ENCODE data around the gene CD6.

CD6 gene

DNA sequence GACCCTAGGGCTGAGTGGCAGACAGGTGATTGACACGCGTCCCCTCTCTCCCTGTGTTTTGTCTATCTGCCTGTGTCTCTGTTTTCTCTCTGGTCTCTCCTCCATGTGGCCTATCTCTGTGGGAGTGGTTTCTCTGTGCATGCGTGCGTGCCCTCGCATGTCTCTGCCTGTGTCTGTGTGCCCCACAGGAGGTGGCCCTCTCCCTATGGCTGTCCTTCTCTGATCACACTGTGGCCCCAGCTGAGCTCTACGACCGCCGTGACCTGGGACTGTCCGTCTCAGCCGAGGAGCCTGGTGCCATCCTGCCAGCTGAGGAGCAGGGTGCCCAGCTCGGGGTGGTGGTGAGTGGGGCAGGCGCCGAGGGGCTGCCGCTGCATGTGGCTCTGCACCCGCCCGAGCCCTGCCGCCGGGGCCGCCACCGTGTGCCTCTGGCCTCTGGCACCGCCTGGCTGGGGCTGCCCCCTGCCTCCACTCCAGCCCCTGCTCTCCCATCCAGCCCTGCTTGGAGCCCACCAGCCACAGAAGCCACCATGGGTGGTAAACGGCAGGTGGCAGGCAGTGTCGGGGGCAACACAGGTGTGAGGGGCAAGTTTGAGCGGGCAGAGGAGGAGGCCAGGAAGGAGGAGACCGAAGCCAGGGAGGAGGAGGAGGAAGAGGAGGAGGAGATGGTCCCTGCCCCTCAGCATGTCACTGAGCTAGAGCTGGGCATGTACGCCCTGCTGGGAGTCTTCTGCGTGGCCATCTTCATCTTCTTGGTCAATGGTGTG lies 35.6 kb upstream of the CD6 start:
- DNase-seq: no peak

- DNase-seq: no peak
Measured at GRCh38 chr11:60936467-60937143, 34.9 kb upstream of the CD6 start.

DNA sequence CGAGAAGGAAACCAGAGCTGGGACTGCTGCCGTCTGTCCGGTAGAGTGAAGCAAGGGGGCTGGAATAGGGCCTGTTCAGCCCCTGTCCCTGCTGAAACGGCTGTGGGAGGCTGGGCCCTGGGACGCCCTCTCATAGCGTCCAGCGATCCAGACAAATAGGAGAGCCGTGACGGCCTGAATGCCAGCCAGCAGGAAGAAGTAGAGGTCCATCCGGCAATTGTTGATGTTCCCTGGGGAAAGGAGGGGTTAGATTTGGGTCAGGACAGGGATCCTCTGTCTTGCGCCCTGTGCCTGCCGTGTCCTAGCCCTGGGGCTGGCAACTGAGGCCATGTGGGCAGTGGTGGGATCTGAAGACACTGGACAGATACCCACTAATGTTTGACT lies 34.3 kb upstream of the CD6 start:
- no peak for DNase-seq

DNA sequence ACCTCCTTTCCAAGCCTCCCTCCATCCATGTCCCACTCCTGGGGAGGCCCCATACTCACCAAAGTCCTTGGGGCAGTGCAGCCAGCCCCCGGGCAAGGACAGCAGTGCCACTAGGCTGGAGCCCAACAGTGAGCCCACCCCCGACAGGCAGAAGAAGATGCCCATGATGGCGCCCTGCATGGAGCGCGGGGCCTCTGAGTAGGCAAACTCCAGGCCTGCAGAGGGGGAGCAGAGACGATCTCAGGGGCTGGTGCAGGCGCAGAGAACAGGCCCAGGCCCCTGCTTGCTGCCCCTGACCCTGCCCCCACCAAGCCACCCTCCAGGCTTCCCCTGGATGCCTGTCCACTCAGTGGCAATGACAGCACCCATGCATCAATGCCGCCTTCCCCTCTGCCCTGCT lies 33.7 kb upstream of the CD6 start:
- DNase-seq: no peak

DNA sequence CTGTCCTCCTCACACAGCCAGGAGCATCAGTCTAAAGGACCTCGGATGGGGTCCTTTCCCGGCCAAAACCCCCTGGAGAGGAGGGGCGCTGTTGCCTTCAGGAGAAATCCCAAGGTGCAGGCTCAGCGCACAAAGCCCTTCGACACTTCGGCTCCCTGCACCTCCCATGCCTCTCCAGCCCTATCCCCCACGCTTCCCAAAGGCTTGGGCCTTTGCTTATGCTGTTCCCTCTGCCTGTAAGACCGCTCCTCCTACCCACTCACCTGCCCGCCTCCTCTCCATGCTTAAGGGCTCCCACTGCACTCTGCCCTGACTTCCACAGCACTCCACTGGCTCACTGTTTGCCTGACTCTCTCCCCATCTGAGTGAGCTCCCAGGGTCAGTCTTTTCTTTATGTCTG lies 33.0 kb upstream of the CD6 start:
- DNase-seq: no peak

- DNase-seq: no peak
Measured at GRCh38 chr11:60939301-60939700, 32.2 kb upstream of the CD6 start.

DNA sequence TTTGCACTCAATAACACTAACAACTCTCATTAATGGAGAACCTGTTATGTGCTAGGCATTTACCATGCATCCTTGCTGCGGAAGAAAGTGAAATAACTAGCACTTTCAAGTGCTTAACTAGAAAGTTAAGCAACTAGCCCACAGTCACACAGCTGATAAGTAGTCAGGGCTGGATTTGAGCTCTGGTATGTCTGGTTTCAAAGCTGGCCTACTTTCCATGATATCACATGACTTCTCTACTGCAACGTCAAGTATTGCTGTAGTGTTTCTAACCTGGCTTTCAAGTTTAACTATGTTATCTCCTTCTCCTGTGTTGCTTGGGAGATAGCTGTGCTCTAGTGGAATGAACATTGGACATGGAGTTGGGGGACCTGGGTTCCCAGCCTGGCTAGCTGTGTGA lies 31.6 kb upstream of the CD6 start:
- no peak for DNase-seq

DNA sequence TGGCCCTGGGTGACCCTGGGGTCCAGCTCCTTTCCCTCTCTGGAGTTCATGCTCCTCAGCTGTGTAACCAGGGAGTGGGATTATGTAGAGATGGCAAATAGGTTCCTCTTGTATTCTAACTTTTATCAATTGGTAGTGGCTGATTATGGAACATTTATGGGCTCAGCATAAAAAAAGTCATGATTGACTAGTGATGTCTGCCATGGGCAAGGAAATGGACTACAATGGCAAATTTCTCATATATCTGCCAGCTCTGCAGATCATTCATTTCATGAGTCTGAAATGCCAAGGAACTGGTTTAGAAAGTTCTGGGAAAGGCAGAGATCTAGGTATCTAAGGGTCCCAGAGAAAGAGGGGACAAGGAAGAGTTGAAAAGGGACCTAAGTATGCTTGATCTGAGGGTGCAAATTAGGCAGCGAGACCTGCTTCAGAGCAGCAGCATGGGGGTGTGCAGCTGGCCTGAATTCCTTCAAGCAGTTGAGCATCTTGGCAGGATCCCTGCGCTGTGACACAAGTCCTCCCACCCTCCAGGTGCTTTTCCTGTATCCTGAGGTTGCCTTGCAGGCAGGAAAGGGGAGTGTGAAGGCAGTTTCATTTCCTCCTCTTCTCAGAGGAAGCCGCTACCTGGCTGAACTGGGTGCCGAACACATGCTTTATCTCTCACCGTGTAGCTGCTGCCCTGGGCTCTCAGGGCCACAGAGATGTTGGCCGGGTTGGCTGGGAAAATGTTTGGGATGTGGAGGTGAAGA lies 29.9 kb upstream of the CD6 start:
- no peak for DNase-seq

- peak; percentile 79 for DNase-seq
Measured at GRCh38 chr11:60942219-60942618, 29.3 kb upstream of the CD6 start.

GRCh38 chr11:60942970-60943565 lies 28.4 kb upstream of the CD6 start:
- DNase-seq: peak; percentile 89

DNA sequence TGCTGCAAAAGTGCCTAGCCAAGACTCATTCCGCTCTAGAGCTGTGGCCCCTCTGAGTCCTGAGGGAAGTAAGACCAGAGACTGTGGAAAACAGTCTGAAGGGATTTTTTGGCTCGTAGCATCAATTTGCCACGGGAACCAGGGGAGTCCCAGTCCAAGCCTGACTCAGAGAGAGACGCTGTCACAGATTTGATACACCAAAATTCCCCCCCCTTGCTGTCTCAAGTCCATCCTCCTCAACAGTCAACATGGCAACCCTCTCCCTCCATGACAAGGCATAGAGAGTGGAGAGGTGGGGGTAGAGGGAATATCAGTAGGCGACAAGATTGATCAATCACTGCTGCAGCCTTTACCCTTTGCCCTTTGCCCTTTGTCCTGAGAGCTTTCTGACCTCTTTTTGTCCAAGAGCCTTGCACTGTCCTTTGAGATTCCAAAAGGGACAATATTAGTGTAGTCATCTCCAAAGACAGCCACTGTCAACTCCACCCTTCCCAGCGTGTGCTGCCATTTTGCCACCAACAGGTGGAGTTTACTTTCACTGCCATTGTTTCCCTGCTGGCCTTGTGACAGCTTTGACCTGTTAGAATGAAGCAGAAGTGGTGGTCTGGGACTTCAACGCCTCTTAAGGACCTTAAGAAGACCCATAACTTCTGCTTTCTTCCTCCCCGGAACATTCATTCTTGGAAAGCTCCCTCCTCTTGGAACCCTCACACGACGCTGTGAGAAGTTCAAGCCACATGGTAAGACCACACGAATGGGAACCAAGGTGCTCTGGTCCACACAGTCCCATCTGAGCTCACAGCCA lies 26.8 kb upstream of the CD6 start:
- no peak for DNase-seq

DNA sequence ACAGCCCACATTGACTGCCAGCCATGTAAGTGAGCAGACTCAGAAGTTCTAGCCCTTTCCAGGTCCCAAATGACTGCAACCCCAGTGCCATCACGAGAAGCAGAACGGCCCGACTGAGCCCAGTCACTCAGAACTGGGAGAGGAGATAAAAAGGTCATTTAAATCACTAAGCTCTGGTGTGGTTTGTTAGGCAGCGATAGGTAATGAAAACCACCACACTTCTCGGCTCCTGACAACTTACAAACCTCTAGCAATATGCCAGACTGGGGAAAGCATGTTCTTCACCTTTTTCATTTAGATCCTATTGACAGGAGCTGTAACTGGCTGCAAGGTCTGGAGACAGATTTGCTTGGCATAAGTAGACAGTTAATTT lies 26.2 kb upstream of the CD6 start:
- DNase-seq: no peak

- DNase-seq: peak; percentile 83
Measured at GRCh38 chr11:60946601-60947264, 24.7 kb upstream of the CD6 start.

GRCh38 chr11:60947700-60948099 lies 23.8 kb upstream of the CD6 start:
- DNase-seq: no peak

- peak; percentile 74 for DNase-seq
Measured at GRCh38 chr11:60948250-60948649, 23.2 kb upstream of the CD6 start.

- DNase-seq: no peak
Measured at GRCh38 chr11:60950024-60950423, 21.5 kb upstream of the CD6 start.

DNA sequence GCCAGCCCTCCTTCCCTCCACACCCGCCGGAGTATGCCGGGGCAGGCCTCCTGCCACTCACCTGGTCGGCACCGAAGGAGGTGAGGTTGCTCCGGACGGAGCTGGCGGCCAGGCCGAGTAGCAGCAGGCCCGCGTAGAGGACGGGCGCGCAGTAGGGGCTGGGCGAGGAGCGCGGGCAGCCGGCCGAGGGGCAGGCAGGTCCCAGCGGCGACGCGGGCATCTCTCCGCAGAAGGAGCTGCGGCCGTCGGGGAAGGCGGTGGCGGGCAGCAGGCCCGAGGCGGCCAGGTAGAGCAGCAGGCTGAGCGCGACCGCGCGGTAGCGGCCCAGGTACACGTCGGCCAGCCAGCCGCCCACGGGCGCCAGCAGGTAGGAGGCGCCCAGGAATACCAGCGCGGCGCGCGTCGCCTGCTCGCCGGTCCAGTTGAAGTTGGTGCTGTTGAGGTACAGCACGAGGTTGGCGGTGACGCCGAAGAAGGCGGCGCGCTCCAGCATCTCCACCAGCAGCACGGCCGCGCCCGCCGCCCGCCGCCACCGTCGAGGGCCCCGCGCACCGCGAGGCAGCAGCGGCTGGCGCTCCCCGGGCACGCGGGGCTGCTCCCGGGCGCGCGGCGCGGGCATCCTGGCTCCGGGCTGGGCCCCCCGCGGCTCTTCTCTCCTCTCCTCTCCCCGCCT lies 20.4 kb upstream of the CD6 start:
- no peak for DNase-seq

- no peak for DNase-seq
Measured at GRCh38 chr11:60951606-60951903, 19.9 kb upstream of the CD6 start.

DNA sequence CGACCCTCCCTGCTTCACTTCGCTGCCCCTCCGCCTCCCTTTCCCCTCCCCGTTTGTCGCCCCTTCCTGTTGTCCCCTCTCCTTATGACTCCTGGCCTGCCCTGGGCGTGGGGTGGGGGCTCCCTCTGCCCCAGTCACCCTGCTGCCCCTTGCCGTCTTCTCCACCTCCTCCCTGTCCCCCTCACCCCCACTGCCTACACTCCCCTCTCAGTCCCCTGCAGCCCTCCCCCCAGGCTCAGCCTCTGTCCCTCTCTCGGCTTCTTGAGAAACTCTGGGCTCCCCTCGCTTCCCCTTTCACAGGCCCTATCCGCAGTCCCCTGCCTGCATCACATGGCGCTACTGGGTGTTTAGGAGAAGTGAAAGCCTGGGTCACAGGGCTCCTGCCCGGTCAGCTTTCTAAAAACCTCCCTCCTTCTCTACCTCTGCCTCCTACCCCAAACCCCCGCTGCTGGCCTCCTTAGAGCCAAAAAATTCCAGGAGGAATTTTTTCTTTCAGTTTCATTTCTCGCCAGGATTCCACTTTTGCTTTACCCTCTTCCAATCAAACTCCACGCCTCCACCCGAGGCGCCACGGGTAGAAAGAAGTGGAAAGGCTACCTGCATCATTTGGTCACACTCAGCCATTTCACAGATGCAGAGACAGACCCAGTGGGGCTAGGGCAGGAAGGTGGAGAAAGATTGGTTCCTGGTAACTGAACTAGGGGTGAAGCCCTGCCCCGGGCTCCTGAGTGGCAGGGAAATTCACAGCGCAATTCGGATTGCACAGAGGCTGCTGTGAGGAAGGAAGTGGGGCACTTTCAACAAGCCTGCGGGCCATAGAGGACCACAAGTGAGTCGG lies 19.4 kb upstream of the CD6 start, which contains the start of gene SLC15A3:
Gene SLC15A3, minus strand, starts transcription at position 273 of the 838 bp plus-strand sequence. CDS start 625 bp downstream, outside the sequence.
- no peak for DNase-seq

DNA sequence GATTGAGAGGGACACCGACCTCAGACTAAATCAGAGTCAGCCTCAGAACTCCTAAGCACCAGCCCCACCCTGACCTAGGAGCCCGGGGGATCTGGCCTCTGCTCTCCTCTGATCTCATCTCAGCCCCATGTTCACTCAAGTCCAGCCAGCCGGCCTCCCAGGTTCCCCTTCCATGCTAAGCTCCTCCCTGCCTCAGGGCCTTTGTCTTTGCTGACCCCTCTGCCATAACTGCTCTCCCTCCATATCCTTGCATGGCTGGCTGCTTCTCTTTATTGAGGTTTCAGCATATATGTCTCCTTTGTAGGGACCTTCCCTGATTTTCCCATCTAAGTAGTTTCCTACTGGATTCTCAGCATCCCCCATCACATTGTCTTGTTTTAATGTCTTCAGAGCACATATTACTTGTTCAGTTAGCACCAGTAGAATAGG lies 18.7 kb upstream of the CD6 start:
- DNase-seq: no peak

- no peak for DNase-seq
Measured at GRCh38 chr11:60953781-60954180, 17.7 kb upstream of the CD6 start.

Measured in NCI-H2171 (cell line).